Measurements from ENCODE around the gene MAP4K4. TPM values are rescaled to one million over a fixed set of nuclear protein-coding genes. Genes with fewer than 3 reads are reported as not detected.

Gene MAP4K4
- total RNA-seq, 1 donor from 2014 or later, result 232 TPM

DNA sequence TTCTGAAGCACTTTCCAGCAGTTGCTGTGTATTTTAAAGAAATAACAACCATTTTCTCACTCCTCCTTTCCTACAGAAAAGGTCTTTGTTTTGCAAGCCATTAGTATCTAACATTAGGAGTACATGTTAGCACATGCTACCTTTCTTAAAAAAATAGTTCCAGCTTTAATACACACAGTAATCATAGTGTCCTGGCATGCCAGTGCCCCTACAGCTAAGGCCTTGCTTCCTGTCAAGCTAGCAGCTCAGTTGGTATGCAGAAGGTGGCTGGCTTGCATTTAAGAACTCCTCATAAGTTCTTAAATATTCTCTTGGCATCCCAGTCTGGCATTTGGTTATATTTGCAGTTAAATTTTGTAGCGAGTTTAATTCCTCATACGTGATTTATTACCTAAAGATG is 152.9 kb downstream of the MAP4K4 start:
- ATAC-seq (ENCODE audit: low read depth) (no peak), DNase-seq (no peak)
- H3K9me3 Mint-ChIP-seq, result no peaks in the 10 kb centered on the region
- TF ChIP-seq, protein P1, sequence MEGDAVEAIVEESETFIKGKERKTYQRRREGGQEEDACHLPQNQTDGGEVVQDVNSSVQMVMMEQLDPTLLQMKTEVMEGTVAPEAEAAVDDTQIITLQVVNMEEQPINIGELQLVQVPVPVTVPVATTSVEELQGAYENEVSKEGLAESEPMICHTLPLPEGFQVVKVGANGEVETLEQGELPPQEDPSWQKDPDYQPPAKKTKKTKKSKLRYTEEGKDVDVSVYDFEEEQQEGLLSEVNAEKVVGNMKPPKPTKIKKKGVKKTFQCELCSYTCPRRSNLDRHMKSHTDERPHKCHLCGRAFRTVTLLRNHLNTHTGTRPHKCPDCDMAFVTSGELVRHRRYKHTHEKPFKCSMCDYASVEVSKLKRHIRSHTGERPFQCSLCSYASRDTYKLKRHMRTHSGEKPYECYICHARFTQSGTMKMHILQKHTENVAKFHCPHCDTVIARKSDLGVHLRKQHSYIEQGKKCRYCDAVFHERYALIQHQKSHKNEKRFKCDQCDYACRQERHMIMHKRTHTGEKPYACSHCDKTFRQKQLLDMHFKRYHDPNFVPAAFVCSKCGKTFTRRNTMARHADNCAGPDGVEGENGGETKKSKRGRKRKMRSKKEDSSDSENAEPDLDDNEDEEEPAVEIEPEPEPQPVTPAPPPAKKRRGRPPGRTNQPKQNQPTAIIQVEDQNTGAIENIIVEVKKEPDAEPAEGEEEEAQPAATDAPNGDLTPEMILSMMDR (IDR thresholded peaks at IDR 0.05), result no peak
- no peaks in the 10 kb centered on the region for H3K4me1 Mint-ChIP-seq
- H3K36me3 Mint-ChIP-seq (ENCODE audit: low read depth), result peaks cover 93% of the 10 kb centered on the region
- CTCF ChIA-PET, result no interaction called here
- POLR2A ChIA-PET, result no interaction called here
- intact Hi-C loops (cut with micrococcal nuclease), result no loop called here
- H3K27me3 Mint-ChIP-seq, result no peaks in the 10 kb centered on the region
- H3K4me3 Mint-ChIP-seq, result no peak overlapping the region
- no peak overlapping the region for H3K27ac Mint-ChIP-seq

DNA sequence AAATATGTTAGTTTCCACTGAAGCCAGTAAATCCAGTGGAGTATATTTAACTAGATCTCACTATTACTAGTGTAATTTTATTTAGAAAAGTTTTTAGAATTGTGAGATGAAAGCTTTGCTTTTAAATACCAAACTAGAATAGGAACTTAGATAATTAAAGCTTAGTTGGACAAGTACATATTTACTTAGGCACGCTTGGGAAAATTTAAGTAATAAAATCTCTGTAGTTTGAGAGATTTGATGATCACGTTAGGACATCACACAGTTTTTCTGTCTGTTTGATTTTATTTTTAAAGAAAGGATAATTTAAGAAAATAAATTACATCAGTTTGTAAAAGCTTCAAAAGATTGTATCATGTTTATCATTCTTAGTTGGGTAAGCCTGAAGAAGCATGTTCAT is 153.5 kb downstream of the MAP4K4 start:
- no peak for ATAC-seq (ENCODE audit: low read depth)
- Mint-ChIP-seq H3K27ac (no peak overlapping the region), H3K4me1 (no peaks in the 10 kb centered on the region), H3K36me3 (ENCODE audit: low read depth) (peaks cover 93% of the 10 kb centered on the region), H3K27me3 (no peaks in the 10 kb centered on the region), H3K4me3 (no peak overlapping the region), H3K9me3 (no peaks in the 10 kb centered on the region)
- TF ChIP-seq, protein P1 (IDR thresholded peaks at IDR 0.05), result no peak
- DNase-seq, result no peak
- ChIA-PET POLR2A (no interaction called here), CTCF (no interaction called here)
- intact Hi-C loops (cut with micrococcal nuclease), result no loop called here

DNA sequence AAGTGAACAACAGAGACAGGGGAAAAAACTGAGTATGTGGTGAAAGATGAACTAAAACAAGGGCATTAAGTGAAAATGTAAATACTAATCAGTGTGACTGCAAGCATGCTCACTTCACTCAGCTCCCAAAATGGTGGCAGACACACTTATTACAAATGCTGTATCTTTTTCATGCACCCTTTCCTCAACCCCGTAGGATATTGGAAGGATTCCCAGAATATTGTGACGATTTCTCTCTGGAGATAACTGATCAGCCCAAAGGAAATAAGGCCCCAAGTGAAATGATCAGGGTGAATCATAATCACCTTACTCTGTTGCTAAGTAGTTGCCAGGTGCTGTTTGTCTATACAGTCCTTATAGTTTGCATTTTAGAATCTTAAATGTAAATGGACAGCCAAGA is 155.3 kb downstream of the MAP4K4 start:
- ChIA-PET POLR2A (no interaction called here), CTCF (no interaction called here)
- intact Hi-C loops (cut with micrococcal nuclease), result loop anchor here (2.0 kb wide), 1 partner anchor 16 kb away; no protein-coding TSS in a partner anchor
- H3K4me3 Mint-ChIP-seq, result no peak overlapping the region
- TF ChIP-seq, protein P1 (IDR thresholded peaks at IDR 0.05), result no peak
- H3K9me3 Mint-ChIP-seq, result no peaks in the 10 kb centered on the region
- ATAC-seq (ENCODE audit: low read depth), result no peak
- H3K4me1 Mint-ChIP-seq, result no peaks in the 10 kb centered on the region
- DNase-seq, result no peak
- peaks cover 95% of the 10 kb centered on the region for H3K36me3 Mint-ChIP-seq (ENCODE audit: low read depth)
- no peak overlapping the region for H3K27ac Mint-ChIP-seq
- H3K27me3 Mint-ChIP-seq, result no peaks in the 10 kb centered on the region

DNA sequence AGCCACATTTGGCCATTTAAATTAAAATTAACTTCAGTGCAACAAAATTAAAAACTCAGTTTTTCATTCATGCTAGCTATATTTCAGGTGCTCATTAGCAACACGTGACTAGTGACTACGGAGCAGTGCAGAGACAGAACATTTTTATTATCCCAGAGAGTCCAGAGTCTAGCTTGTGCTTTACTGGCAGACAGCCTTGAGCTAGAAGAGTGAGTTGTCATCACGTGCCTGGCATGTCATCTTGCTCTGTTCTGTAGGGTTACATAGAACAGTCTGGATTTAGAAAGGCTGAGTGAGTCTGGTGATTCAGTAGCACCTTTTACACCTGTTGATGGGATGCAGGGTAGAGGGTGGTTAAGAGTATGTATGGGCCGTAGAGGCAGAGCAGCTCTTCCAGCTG is 157.4 kb downstream of the MAP4K4 start:
- no peak overlapping the region for H3K4me3 Mint-ChIP-seq
- POLR2A ChIA-PET, result no interaction called here
- TF ChIP-seq, protein P1 (IDR thresholded peaks at IDR 0.05), result no peak
- H3K27ac Mint-ChIP-seq, result no peak overlapping the region
- DNase-seq (no peak), ATAC-seq (ENCODE audit: low read depth) (no peak)
- no peaks in the 10 kb centered on the region for H3K27me3 Mint-ChIP-seq
- no peaks in the 10 kb centered on the region for H3K9me3 Mint-ChIP-seq
- CTCF ChIA-PET, result interaction anchor here (1.2 to 1.4 kb wide), 2 partner anchors 29 to 512 kb away, joined by 3 to 6 read pairs; no protein-coding TSS in a partner anchor
- H3K36me3 Mint-ChIP-seq (ENCODE audit: low read depth), result peaks cover 97% of the 10 kb centered on the region
- intact Hi-C loops (cut with micrococcal nuclease), result no loop called here
- no peaks in the 10 kb centered on the region for H3K4me1 Mint-ChIP-seq

DNA sequence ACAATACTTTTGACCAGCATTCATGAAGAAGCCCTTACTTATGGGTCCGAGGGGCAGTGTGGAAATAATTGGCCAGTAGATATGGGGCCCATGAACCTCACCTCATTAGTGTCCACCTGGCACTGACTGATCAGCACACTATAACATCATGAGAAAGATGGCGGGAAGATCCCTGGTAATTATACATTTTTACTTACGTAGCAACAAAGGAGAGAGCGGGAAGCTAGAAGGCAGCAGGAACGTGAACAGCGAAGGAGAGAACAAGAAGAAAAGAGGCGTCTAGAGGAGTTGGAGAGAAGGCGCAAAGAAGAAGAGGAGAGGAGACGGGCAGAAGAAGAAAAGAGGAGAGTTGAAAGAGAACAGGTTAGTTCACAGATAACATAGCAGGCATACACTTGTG is 158.3 kb downstream of the MAP4K4 start:
- ATAC-seq (ENCODE audit: low read depth) (no peak), DNase-seq (no peak)
- TF ChIP-seq, protein P1 (IDR thresholded peaks at IDR 0.05), result no peak
- Mint-ChIP-seq H3K36me3 (ENCODE audit: low read depth) (peaks cover 97% of the 10 kb centered on the region), H3K4me3 (no peak overlapping the region), H3K27ac (no peak overlapping the region), H3K27me3 (no peaks in the 10 kb centered on the region), H3K4me1 (no peaks in the 10 kb centered on the region), H3K9me3 (no peaks in the 10 kb centered on the region)
- intact Hi-C loops (cut with micrococcal nuclease), result no loop called here
- ChIA-PET POLR2A (no interaction called here), CTCF (no interaction called here)
